Ureter (tissue), 1 donor: ENCODE results near the gene ZKSCAN3. TPM values are rescaled to one million over a fixed set of nuclear protein-coding genes. Genes with fewer than 3 reads are reported as not detected.

Source experiments
- total RNA-seq: library from RNA; stranded (reverse); gene quantifications from one replicate; pipeline ENCODE4 v1.2.4, GENCODE V29; 2023
- donor health status: DM: yes; HTN: yes; CAD: no.

Gene ZKSCAN3
- total RNA-seq, 1 donor from 2014 or later = 8.7 TPM

Other genes starting within 250 kb of the ZKSCAN3 start
- 9.9 TPM for gene ZSCAN16, start 225.3 kb upstream of the ZKSCAN3 start, total RNA-seq
- gene ZKSCAN8, start 208.1 kb upstream of the ZKSCAN3 start, total RNA-seq = 28.6 TPM
- 22.4 TPM for gene ZSCAN9, start 124.7 kb upstream of the ZKSCAN3 start, total RNA-seq
- gene ZKSCAN4, start 97.7 kb upstream of the ZKSCAN3 start, total RNA-seq = 6.2 TPM
- 1.4 TPM for gene NKAPL, start 90.7 kb upstream of the ZKSCAN3 start, total RNA-seq
- gene ZSCAN26, start 82.8 kb upstream of the ZKSCAN3 start, total RNA-seq = 16.9 TPM
- 3.1 TPM for gene PGBD1, start 68.4 kb upstream of the ZKSCAN3 start, total RNA-seq
- 13.9 TPM for gene ZSCAN31, start 13.8 kb upstream of the ZKSCAN3 start, total RNA-seq
- gene ZSCAN12, start 49.8 kb downstream of the ZKSCAN3 start, total RNA-seq = 11.1 TPM
- gene ZSCAN23, start 93.5 kb downstream of the ZKSCAN3 start, total RNA-seq = 11.2 TPM
- not detected for gene GPX6, start 165.8 kb downstream of the ZKSCAN3 start, total RNA-seq
- gene GPX5, start 175.9 kb downstream of the ZKSCAN3 start, total RNA-seq = not detected